ENCODE measurements around the gene PTPRC.

DNA sequence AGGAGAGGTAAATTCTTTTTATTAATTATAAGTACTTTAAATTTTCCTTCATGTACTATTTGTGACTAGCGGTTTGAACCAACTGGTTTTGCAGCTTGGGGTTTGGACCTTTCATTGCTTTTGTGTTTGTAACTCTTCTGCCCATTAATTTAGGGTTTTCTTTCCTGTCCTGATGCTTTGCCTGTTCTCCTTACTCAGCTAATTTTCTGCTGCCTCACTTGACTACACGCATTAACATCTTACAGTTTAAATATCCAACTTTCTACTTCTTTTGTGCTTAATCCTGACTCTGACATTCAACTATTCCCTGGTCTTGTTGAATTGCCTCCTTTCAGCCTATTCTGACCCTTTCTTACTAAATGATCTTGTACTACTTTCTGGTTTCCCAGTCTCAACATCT lies 135.6 kb downstream of the PTPRC start:
- TF ChIP-seq TAF1 (IDR thresholded peaks at IDR 0.05; ENCODE audit: borderline replicate concordance, insufficient read depth, low read length) (no peak), SIN3A (IDR thresholded peaks at IDR 0.05; ENCODE audit: borderline replicate concordance, insufficient read depth, low read length) (no peak), POLR2AphosphoS5 (IDR thresholded peaks at IDR 0.05; ENCODE audit: low read depth, low read length) (no peak), FOXP2 (optimal IDR thresholded peaks at IDR 0.05; ENCODE audit: borderline replicate concordance, extremely low read depth, extremely low read length, insufficient read depth) (no peak)
- TF ChIP-seq, protein P1, sequence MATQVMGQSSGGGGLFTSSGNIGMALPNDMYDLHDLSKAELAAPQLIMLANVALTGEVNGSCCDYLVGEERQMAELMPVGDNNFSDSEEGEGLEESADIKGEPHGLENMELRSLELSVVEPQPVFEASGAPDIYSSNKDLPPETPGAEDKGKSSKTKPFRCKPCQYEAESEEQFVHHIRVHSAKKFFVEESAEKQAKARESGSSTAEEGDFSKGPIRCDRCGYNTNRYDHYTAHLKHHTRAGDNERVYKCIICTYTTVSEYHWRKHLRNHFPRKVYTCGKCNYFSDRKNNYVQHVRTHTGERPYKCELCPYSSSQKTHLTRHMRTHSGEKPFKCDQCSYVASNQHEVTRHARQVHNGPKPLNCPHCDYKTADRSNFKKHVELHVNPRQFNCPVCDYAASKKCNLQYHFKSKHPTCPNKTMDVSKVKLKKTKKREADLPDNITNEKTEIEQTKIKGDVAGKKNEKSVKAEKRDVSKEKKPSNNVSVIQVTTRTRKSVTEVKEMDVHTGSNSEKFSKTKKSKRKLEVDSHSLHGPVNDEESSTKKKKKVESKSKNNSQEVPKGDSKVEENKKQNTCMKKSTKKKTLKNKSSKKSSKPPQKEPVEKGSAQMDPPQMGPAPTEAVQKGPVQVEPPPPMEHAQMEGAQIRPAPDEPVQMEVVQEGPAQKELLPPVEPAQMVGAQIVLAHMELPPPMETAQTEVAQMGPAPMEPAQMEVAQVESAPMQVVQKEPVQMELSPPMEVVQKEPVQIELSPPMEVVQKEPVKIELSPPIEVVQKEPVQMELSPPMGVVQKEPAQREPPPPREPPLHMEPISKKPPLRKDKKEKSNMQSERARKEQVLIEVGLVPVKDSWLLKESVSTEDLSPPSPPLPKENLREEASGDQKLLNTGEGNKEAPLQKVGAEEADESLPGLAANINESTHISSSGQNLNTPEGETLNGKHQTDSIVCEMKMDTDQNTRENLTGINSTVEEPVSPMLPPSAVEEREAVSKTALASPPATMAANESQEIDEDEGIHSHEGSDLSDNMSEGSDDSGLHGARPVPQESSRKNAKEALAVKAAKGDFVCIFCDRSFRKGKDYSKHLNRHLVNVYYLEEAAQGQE (IDR thresholded peaks at IDR 0.05; ENCODE audit: insufficient read depth in 1 of 2, low read depth in 2 of 2, low read length in 2 of 2): no peak

All from PFSK-1 (cell line).